Gastrocnemius medialis (tissue), 4 donors: Measurements from ENCODE around the gene ZBTB3. TPM values are rescaled to one million over a fixed set of nuclear protein-coding genes. Genes with fewer than 3 reads are reported as not detected.

ENCODE experiments used
- ATAC-seq, 2 donors: fragments of 150-250 bp; one replicate each; pipeline ENCODE4 v1.9.1; 2016
- DNase-seq, 2 donors: peaks; one replicate each; pipeline ENCODE4 v3.0.0-alpha.2; 2019
- H3K27ac ChIP-seq, 4 donors: fragments of 200-600 bp; sonication (generic); 1 replicate in 1 of 4; 2 replicates in 3 of 4; pipeline ENCODE4 v1.5.1; 2016 to 2018; ENCODE audit warnings: mild to moderate bottlenecking in 2 of 4, moderate library complexity in 1 of 4
- H3K27me3 ChIP-seq, 3 donors: fragments of 200-600 bp; sonication (generic) in 2 of 3; 1 replicate in 1 of 3; 2 replicates in 2 of 3; pipeline versions ENCODE4 v1.5.1 to v1.6.0; 2016 to 2019; ENCODE audit warnings: mild to moderate bottlenecking in 1 of 3, moderate library complexity in 1 of 3
- H3K36me3 ChIP-seq, 2 donors: fragments of 200-600 bp; sonication (generic) in 1 of 2; one replicate each; pipeline ENCODE4 v1.5.1; 2017 to 2018
- H3K4me1 ChIP-seq, 2 donors: fragments of 200-600 bp; sonication (generic) in 1 of 2; one replicate each; pipeline ENCODE4 v1.5.1; 2016 to 2017; ENCODE audit warnings: mild to moderate bottlenecking in 2 of 2
- H3K4me3 ChIP-seq, 4 donors: fragments of 200-600 bp; sonication (generic) in 3 of 4; 1 replicate in 1 of 4; 2 replicates in 3 of 4; pipeline ENCODE4 v1.5.1; 2016 to 2019; ENCODE audit warnings: mild to moderate bottlenecking in 2 of 4
- H3K9me3 ChIP-seq, 3 donors: fragments of 200-600 bp; sonication (generic) in 2 of 3; 1 replicate in 1 of 3; 2 replicates in 2 of 3; pipeline ENCODE4 v1.5.1; 2016 to 2019
- POLR2A ChIP-seq, 2 donors: fragments of 450-650 bp; IDR thresholded peaks; one replicate each; pipeline ENCODE4 v1.6.1; 2017; ENCODE audit warnings: antibody characterized with exemption in 2 of 2, mild to moderate bottlenecking in 2 of 2, moderate library complexity in 2 of 2
- in situ Hi-C, 4 donors: fragments of 200-750 bp; cut with MboI; loops; one replicate each; pipeline versions ENCODE4 v1.15.0 to v1.8.0; 2017; ENCODE audit warnings: low sequenced_read_pairs in 4 of 4
- intact Hi-C: fragments of 100-400 bp; cut with DNase I; formaldehyde crosslinking; loops from one replicate; pipeline ENCODE4 v1.15.1; 2023; ENCODE audit warnings: low total_unique reads
- total RNA-seq, 4 donors: library from RNA; depleted of rRNA; stranded (reverse); fragments of >200 nt; gene quantifications; one replicate each; pipeline versions ENCODE4 v1.1.0 to v1.2.3, GENCODE V29; 2016
- TF ChIP-seq, protein P1 (sequence below), 5 experiments: fragments of 450-650 bp in 3 of 5; fragments of 200-600 bp in 2 of 5; sonication (generic) in 2 of 5; IDR thresholded peaks in 4 of 5; conservative IDR thresholded peaks in 1 of 5; 1 replicate in 4 of 5; 2 replicates in 1 of 5; pipeline ENCODE4 v1.5.1; 2016 to 2019; ENCODE audit warnings: antibody characterized with exemption in 5 of 5, mild to moderate bottlenecking in 3 of 5, moderate library complexity in 3 of 5

The ZBTB3 gene
- total RNA-seq, 4 donors from 2014 or later: 5.6 to 10.5 (median 7.7) TPM

DNA sequence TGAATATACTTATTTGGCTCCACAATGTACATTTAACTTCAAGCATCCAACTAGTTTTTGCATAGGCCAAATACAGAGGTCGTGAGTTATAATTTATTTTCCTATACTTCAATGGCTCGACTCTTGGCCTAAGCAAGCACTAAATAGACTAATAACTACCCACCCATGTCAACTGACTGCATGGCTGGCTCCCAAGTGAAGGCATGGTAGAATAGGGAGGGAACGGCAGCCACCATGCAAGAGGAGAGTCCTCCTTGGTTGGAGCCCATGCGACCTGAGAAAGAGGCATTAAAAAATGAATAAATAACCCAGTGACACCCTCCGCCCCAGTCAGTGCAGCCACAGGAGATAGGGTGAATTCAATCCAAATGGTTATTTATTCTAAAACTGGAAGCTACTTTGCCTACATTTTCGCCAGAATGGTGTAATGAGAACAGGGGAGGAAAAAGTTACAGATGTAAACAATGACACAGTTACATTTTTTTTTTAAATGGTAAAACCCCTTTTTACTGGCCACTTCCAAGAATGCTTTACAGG lies 41.6 kb downstream of the ZBTB3 start:
- Histone ChIP-seq H3K4me3 (no peak overlapping the region), H3K9me3 (no peaks in the 10 kb centered on the region), H3K4me1 (peaks cover 16 to 28% of the 10 kb centered on the region in 2 donors), H3K36me3 (peaks cover 0 to 53% of the 10 kb centered on the region in 2 donors), H3K27me3 (no peaks in the 10 kb centered on the region), H3K27ac (peak overlapping the region; percentile 42 to 74 (median 60))
- intact Hi-C loops (no loop called here), in situ Hi-C loops (loop anchor here in 1 of 4 donors (25.0 kb wide), 1 partner anchor 100 kb away; the partner anchor contains the start of genes B3GAT3, EML3, MTA2 and ROM1)
- DNase-seq (no peak), ATAC-seq (no peak)
- TF ChIP-seq, protein P1, sequence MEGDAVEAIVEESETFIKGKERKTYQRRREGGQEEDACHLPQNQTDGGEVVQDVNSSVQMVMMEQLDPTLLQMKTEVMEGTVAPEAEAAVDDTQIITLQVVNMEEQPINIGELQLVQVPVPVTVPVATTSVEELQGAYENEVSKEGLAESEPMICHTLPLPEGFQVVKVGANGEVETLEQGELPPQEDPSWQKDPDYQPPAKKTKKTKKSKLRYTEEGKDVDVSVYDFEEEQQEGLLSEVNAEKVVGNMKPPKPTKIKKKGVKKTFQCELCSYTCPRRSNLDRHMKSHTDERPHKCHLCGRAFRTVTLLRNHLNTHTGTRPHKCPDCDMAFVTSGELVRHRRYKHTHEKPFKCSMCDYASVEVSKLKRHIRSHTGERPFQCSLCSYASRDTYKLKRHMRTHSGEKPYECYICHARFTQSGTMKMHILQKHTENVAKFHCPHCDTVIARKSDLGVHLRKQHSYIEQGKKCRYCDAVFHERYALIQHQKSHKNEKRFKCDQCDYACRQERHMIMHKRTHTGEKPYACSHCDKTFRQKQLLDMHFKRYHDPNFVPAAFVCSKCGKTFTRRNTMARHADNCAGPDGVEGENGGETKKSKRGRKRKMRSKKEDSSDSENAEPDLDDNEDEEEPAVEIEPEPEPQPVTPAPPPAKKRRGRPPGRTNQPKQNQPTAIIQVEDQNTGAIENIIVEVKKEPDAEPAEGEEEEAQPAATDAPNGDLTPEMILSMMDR (IDR thresholded peaks at IDR 0.05 in 4 of 5, conservative IDR thresholded peaks at IDR 0.05 in 1 of 5): no peak
- no peak for TF ChIP-seq POLR2A (IDR thresholded peaks at IDR 0.05)

DNA sequence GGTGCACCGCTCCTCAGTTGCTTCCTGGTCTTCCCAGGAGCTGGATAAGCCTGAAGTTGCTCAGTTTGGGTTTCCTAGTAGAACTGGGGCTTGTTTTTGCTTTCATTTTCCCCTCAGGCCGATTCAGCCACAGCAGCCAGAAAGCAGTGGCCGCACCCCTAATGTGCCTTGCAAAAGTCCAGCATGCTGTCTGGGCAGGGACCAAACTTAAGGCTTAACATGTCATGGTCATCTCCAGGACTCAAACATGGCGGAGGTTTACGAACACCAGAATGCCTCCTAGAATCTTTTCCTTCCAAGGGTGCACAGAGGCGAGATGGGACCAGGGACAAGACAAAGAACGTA lies 44.0 kb downstream of the ZBTB3 start:
- Histone ChIP-seq H3K27me3 (no peaks in the 10 kb centered on the region), H3K9me3 (no peaks in the 10 kb centered on the region), H3K4me1 (peaks cover 32 to 45% of the 10 kb centered on the region in 2 donors), H3K36me3 (peaks cover 0 to 29% of the 10 kb centered on the region in 2 donors), H3K4me3 (peak overlapping the region; percentile 75 to 87 (median 81)), H3K27ac (peak overlapping the region; percentile 94 to 97 (median 96))
- intact Hi-C loops: no loop called here
- TF ChIP-seq POLR2A (IDR thresholded peaks at IDR 0.05): no peak
- TF ChIP-seq, protein P1 (IDR thresholded peaks at IDR 0.05 in 4 of 5, conservative IDR thresholded peaks at IDR 0.05 in 1 of 5): no peak
- in situ Hi-C loops: loop anchor here in 1 of 4 donors (25.0 kb wide), 1 partner anchor 98 kb away; the partner anchor contains the start of genes B3GAT3, EML3, MTA2 and ROM1
- no peak for ATAC-seq
- DNase-seq: no peak

DNA sequence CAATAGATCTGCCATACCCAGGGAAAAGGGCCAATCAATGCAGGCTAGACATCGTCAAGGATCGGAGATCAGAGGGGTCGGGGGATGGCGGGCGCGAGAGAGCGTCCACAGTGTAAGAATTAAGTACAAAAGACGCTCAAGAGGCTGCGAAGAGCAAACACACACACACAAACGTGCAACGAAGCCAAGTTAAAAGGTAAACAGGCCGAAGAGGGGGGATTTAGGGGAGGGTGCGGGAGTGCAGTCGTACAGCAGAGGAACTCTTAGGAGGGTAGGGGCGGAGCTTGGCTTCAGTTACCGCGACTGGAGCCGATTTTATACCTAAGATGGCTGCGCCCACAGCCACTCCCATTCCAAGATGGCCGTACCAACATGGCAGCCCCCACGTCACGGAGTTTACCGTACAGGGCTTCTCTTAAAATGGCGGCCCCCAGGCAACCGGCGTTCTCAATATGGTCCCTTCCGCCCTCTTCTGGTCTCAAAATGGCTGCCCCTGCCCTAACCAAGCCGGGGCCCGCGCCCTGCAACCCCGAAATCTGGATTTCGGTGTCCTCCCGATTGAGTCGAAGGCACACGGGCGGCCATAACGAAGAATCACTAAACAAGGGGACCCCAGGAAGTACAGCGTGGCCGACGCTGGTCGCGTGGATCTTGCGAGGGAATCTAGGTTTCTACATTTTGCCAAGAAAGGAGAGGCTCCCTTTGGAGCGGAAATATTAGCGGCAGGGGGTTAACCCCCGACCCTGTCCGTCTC lies 44.5 kb downstream of the ZBTB3 start:
- DNase-seq (peak; percentile 99), ATAC-seq (peak; percentile 85 to 90)
- H3K27ac ChIP-seq: peak overlapping the region; percentile 94 to 97 (median 96)
- H3K27me3 ChIP-seq: no peaks in the 10 kb centered on the region
- H3K9me3 ChIP-seq: no peaks in the 10 kb centered on the region
- peak overlapping the region; percentile 75 to 87 (median 81) for H3K4me3 ChIP-seq
- peaks cover 34 to 46% of the 10 kb centered on the region in 2 donors for H3K4me1 ChIP-seq
- intact Hi-C loops (loop anchor here (1.0 to 5.0 kb wide), 3 partner anchors 18 to 133 kb away; partner anchors contain the start of genes HNRNPUL2 and MTA2), in situ Hi-C loops (loop anchor here in 1 of 4 donors (25.0 kb wide), 1 partner anchor 97 kb away; the partner anchor contains the start of genes B3GAT3, EML3, MTA2 and ROM1)
- H3K36me3 ChIP-seq: peaks cover 0 to 24% of the 10 kb centered on the region in 2 donors
- peak; percentile 51 to 60 for TF ChIP-seq POLR2A (IDR thresholded peaks at IDR 0.05)
- TF ChIP-seq, protein P1 (IDR thresholded peaks at IDR 0.05 in 4 of 5, conservative IDR thresholded peaks at IDR 0.05 in 1 of 5): peak in 4 of 5 experiments; percentile 23 to 30 (median 26)

DNA sequence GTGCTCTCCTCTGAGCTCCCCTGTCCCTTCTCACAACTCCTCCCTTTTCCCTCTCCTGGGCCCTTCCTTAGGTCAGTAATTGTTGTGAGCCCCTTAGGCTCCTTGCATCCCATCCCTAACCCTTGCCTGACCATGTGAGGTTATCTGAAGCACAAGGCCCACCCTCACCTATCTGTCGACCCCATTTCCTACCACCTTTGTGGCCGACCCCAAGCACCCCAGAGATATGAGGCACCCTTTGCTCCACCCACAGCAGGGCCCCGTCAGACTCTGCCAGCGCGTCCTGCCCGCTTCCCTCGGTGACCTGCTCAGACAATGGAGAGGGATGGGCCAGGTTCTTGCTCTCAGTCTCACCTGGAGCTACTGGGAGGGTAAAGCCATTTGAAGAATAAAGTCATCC lies 45.2 kb downstream of the ZBTB3 start:
- Histone ChIP-seq H3K4me1 (peaks cover 34 to 46% of the 10 kb centered on the region in 2 donors), H3K4me3 (peak overlapping the region; percentile 68 to 87 (median 78)), H3K27me3 (no peaks in the 10 kb centered on the region), H3K27ac (peak overlapping the region; percentile 94 to 97 (median 96)), H3K9me3 (no peaks in the 10 kb centered on the region), H3K36me3 (peaks cover 0 to 18% of the 10 kb centered on the region in 2 donors)
- intact Hi-C loops: loop anchor here (1.0 to 5.0 kb wide), 3 partner anchors 19 to 134 kb away; partner anchors contain the start of genes HNRNPUL2 and MTA2
- in situ Hi-C loops: loop anchor here in 1 of 4 donors (25.0 kb wide), 1 partner anchor 96 kb away; the partner anchor contains the start of genes B3GAT3, EML3, MTA2 and ROM1
- TF ChIP-seq, protein P1 (IDR thresholded peaks at IDR 0.05 in 4 of 5, conservative IDR thresholded peaks at IDR 0.05 in 1 of 5): no peak
- TF ChIP-seq POLR2A (IDR thresholded peaks at IDR 0.05): no peak
- DNase-seq (no peak), ATAC-seq (peak; percentile 1)
